Thyroid gland (tissue), 4 donors: Measurements from ENCODE around the gene AIF1. TPM values are rescaled to one million over a fixed set of nuclear protein-coding genes. Genes with fewer than 3 reads are reported as not detected.

Experiments
- DNase-seq, 2 donors: peaks; one replicate each; pipeline ENCODE4 v3.0.0-alpha.2; 2019
- H3K27ac ChIP-seq, 3 donors: fragments of 200-600 bp; sonication (generic); 1 replicate in 2 of 3; 2 replicates in 1 of 3; pipeline ENCODE4 v1.5.1; 2016 to 2019; ENCODE audit warnings: mild to moderate bottlenecking in 1 of 3, moderate library complexity in 1 of 3
- H3K27me3 ChIP-seq: fragments of 200-600 bp; sonication (generic); one replicate; pipeline ENCODE4 v1.5.1; 2019
- H3K36me3 ChIP-seq, 2 donors: fragments of 200-600 bp; sonication (generic); one replicate each; pipeline ENCODE4 v1.5.1; 2016 to 2019
- H3K4me1 ChIP-seq, 2 donors: fragments of 200-600 bp; sonication (generic); one replicate each; pipeline ENCODE4 v1.5.1; 2017 to 2019
- H3K4me3 ChIP-seq, 3 donors: fragments of 200-600 bp; sonication (generic); replicated peaks in 1 of 3; 1 replicate in 2 of 3; 2 replicates in 1 of 3; pipeline ENCODE4 v1.5.1; 2016; ENCODE audit warnings: mild to moderate bottlenecking in 1 of 3
- H3K9me3 ChIP-seq: fragments of 200-600 bp; sonication (generic); one replicate; pipeline ENCODE4 v1.5.1; 2017
- CTCF ChIP-seq, 6 experiments: fragments of 200-600 bp in 3 of 6; fragments of 450-650 bp in 3 of 6; sonication (generic) in 3 of 6; IDR thresholded peaks; one replicate each; pipeline ENCODE4 v1.5.1; 2016 to 2019; ENCODE audit warnings: antibody characterized with exemption in 6 of 6, mild to moderate bottlenecking in 2 of 6, inconsistent platforms in 1 of 6, moderate library complexity in 1 of 6
- POLR2A ChIP-seq, 2 donors: fragments of 450-650 bp; IDR thresholded peaks; one replicate each; pipeline ENCODE4 v1.6.1; 2017; ENCODE audit warnings: antibody characterized with exemption in 2 of 2, mild to moderate bottlenecking in 2 of 2, moderate library complexity in 1 of 2
- WGBS, 2 donors: methylation state at CpG; one replicate each; pipeline ENCODE4 v1.1.5; 2017; 5-methylcytosine and 5-hydroxymethylcytosine counted together
- intact Hi-C: fragments of 100-400 bp; cut with DNase I; formaldehyde crosslinking; loops from one replicate; pipeline ENCODE4 v1.15.1; 2023
- total RNA-seq, 4 donors: library from RNA; depleted of rRNA; stranded (reverse); fragments of >200 nt; gene quantifications; one replicate each; pipeline ENCODE4 v1.2.3, GENCODE V29; 2016

AIF1 gene
- total RNA-seq, 4 donors from 2014 or later: 8.1 to 37.8 (median 17.6) TPM

- H3K4me3 ChIP-seq: no peak overlapping the region
- DNase-seq: no peak
- TF ChIP-seq CTCF (IDR thresholded peaks at IDR 0.05) (no peak), POLR2A (IDR thresholded peaks at IDR 0.05) (no peak)
- WGBS, 2 donors: 93% methylated on average over 24 to 26 of the region's 26 CpGs
- no peak overlapping the region for H3K27ac ChIP-seq
- intact Hi-C loops: no loop called here
- no peaks in the 10 kb centered on the region for H3K4me1 ChIP-seq
- peaks cover 95 to 99% of the 10 kb centered on the region in 2 donors for H3K36me3 ChIP-seq
- no peaks in the 10 kb centered on the region for H3K9me3 ChIP-seq
- H3K27me3 ChIP-seq: no peaks in the 10 kb centered on the region
Measured at GRCh38 chr6:31632279-31632946, 17.4 kb downstream of the AIF1 start.

- Histone ChIP-seq H3K36me3 (peaks cover 88 to 96% of the 10 kb centered on the region in 2 donors), H3K4me1 (no peaks in the 10 kb centered on the region), H3K27me3 (no peaks in the 10 kb centered on the region), H3K27ac (no peak overlapping the region), H3K4me3 (no peak overlapping the region), H3K9me3 (no peaks in the 10 kb centered on the region)
- no peak for DNase-seq
- TF ChIP-seq CTCF (IDR thresholded peaks at IDR 0.05) (no peak), POLR2A (IDR thresholded peaks at IDR 0.05) (no peak)
- WGBS, 2 donors: 84 to 93% methylated on average over 6 to 7 of the region's 7 CpGs
- intact Hi-C loops: no loop called here
Measured at GRCh38 chr6:31633447-31633846, 18.4 kb downstream of the AIF1 start.

- Histone ChIP-seq H3K27me3 (no peaks in the 10 kb centered on the region), H3K9me3 (no peaks in the 10 kb centered on the region), H3K27ac (no peak overlapping the region), H3K36me3 (peaks cover 87 to 93% of the 10 kb centered on the region in 2 donors), H3K4me3 (no peak overlapping the region), H3K4me1 (no peaks in the 10 kb centered on the region)
- no peak for TF ChIP-seq POLR2A (IDR thresholded peaks at IDR 0.05)
- TF ChIP-seq CTCF (IDR thresholded peaks at IDR 0.05): no peak
- no peak for DNase-seq
- WGBS, 2 donors: 91 to 94% methylated on average over 3 of the region's 3 CpGs
- intact Hi-C loops: no loop called here
Measured at GRCh38 chr6:31634131-31634530, 19.1 kb downstream of the AIF1 start.

GRCh38 chr6:31634969-31635575 is 20.0 kb downstream of the AIF1 start:
- Histone ChIP-seq H3K4me1 (no peaks in the 10 kb centered on the region), H3K36me3 (peaks cover 87 to 93% of the 10 kb centered on the region in 2 donors), H3K4me3 (no peak overlapping the region), H3K27ac (no peak overlapping the region), H3K27me3 (no peaks in the 10 kb centered on the region), H3K9me3 (no peaks in the 10 kb centered on the region)
- no peak for DNase-seq
- intact Hi-C loops: no loop called here
- WGBS, 2 donors: 80 to 87% methylated on average over 10 to 11 of the region's 11 CpGs
- no peak for TF ChIP-seq POLR2A (IDR thresholded peaks at IDR 0.05)
- no peak for TF ChIP-seq CTCF (IDR thresholded peaks at IDR 0.05)
